GM19025 (cell line): ENCODE measurements around the gene TTC3.
A peak's percentile ranks its signal among the peaks of the same experiment; 100 is the strongest.
"Not testable (repeated sequence)": the region's sequence is repeated elsewhere in the genome, so short reads cannot be mapped to it uniquely, and the experiment has no call there.

Source experiments
- ATAC-seq: cut with Tn5 transposase; IDR thresholded peaks from one replicate; pipeline ENCODE4 v1.9.1; 2021; ENCODE audit warnings: mild to moderate bottlenecking, low read depth, moderate library complexity; ENCODE audit not compliant: unreplicated experiment

The TTC3 gene

GRCh38 chr21:37220433-37220980 is 147.5 kb downstream of the TTC3 start:
- peak; percentile 34 for ATAC-seq

GRCh38 chr21:37220981-37221664 is 148.1 kb downstream of the TTC3 start:
- peak; percentile 92 for ATAC-seq

GRCh38 chr21:37222248-37222647 is 149.2 kb downstream of the TTC3 start:
- not testable (repeated sequence) for ATAC-seq

- no peak for ATAC-seq
Measured at GRCh38 chr21:37223804-37224345, 150.8 kb downstream of the TTC3 start.

GRCh38 chr21:37224861-37225839 is 152.1 kb downstream of the TTC3 start:
- ATAC-seq: no peak

- ATAC-seq: no peak
Measured at GRCh38 chr21:37226041-37226920, 153.2 kb downstream of the TTC3 start.

GRCh38 chr21:37227071-37228002 is 154.3 kb downstream of the TTC3 start:
- ATAC-seq: no peak

- ATAC-seq: no peak
Measured at GRCh38 chr21:37228003-37228400, 154.9 kb downstream of the TTC3 start.

GRCh38 chr21:37230632-37231248 is 157.7 kb downstream of the TTC3 start:
- ATAC-seq: no peak

GRCh38 chr21:37231249-37231645 is 158.2 kb downstream of the TTC3 start:
- ATAC-seq: no peak

- ATAC-seq: no peak
Measured at GRCh38 chr21:37231671-37232070, 158.6 kb downstream of the TTC3 start.

GRCh38 chr21:37232274-37233018 is 159.4 kb downstream of the TTC3 start:
- ATAC-seq: peak; percentile 70

- no peak for ATAC-seq
Measured at GRCh38 chr21:37233551-37234146, 160.6 kb downstream of the TTC3 start.

GRCh38 chr21:37237346-37237745 is 164.3 kb downstream of the TTC3 start:
- ATAC-seq: no peak

GRCh38 chr21:37237764-37238163 is 164.7 kb downstream of the TTC3 start:
- ATAC-seq: no peak

- ATAC-seq: no peak
Measured at GRCh38 chr21:37240978-37241377, 167.9 kb downstream of the TTC3 start.

- no peak for ATAC-seq
Measured at GRCh38 chr21:37241426-37241825, 168.4 kb downstream of the TTC3 start.
